Thoracic aorta (tissue), 2 donors: ENCODE measurements around the gene TIMP4. TPM values are rescaled to one million over a fixed set of nuclear protein-coding genes. Genes with fewer than 3 reads are reported as not detected.
A peak's percentile ranks its signal among the peaks of the same experiment; 100 is the strongest.

Experiments used
- ATAC-seq: fragments of 150-250 bp; one replicate; pipeline ENCODE4 v1.8.0; 2017; ENCODE audit warnings: low read depth; ENCODE audit not compliant: insufficient number of reproducible peaks, low FRiP score
- DNase-seq: peaks from one replicate; pipeline ENCODE4 v3.0.0-alpha.2; 2020; ENCODE audit warnings: low spot score
- H3K27ac ChIP-seq, 2 donors: fragments of 200-600 bp; sonication (generic); 1 replicate in 1 of 2; 2 replicates in 1 of 2; pipeline ENCODE4 v1.5.1; 2016; ENCODE audit warnings: mild to moderate bottlenecking in 2 of 2, moderate library complexity in 2 of 2
- H3K27me3 ChIP-seq: fragments of 200-600 bp; sonication (generic); replicated peaks from 2 replicates; pipeline ENCODE4 v1.6.0; 2016; ENCODE audit warnings: mild to moderate bottlenecking; ENCODE audit not compliant: insufficient read depth
- H3K36me3 ChIP-seq: fragments of 200-600 bp; sonication (generic); one replicate; pipeline ENCODE4 v1.5.1; 2016
- H3K4me1 ChIP-seq, 2 donors: fragments of 200-600 bp; sonication (generic); 1 replicate in 1 of 2; 2 replicates in 1 of 2; pipeline versions ENCODE4 v1.5.1 to v1.6.0; 2016; ENCODE audit warnings: low read depth in 2 of 2, mild to moderate bottlenecking in 1 of 2; ENCODE audit not compliant: control insufficient read depth in 1 of 2
- H3K4me3 ChIP-seq: fragments of 200-600 bp; sonication (generic); 2 replicates; pipeline ENCODE4 v1.5.1; 2016; ENCODE audit warnings: mild to moderate bottlenecking
- H3K9me3 ChIP-seq: fragments of 200-600 bp; sonication (generic); 2 replicates; pipeline ENCODE4 v1.5.1; 2016
- CTCF ChIP-seq: fragments of 200-600 bp; sonication (generic); IDR thresholded peaks from one replicate; pipeline ENCODE4 v1.5.1; 2019; ENCODE audit warnings: antibody characterized with exemption
- total RNA-seq, 2 donors: library from RNA; depleted of rRNA; stranded (reverse); fragments of >200 nt; gene quantifications; one replicate each; pipeline versions ENCODE4 v1.1.0 to v1.2.3, GENCODE V29; 2016

Gene TIMP4
- total RNA-seq, 2 donors from 2014 or later = 56.7 to 73.9 TPM

- H3K36me3 ChIP-seq = no peaks in the 10 kb centered on the region
- no peak for DNase-seq
- H3K4me3 ChIP-seq = no peak overlapping the region
- no peak for ATAC-seq
- H3K9me3 ChIP-seq = no peaks in the 10 kb centered on the region
- no peaks in the 10 kb centered on the region for H3K27me3 ChIP-seq
- H3K4me1 ChIP-seq = peaks cover 38 to 57% of the 10 kb centered on the region in 2 donors
- H3K27ac ChIP-seq = peak overlapping the region; percentile 85 to 93
- no peak for TF ChIP-seq CTCF
Observed at GRCh38 chr3:12192655-12193484, 34.2 kb upstream of the TIMP4 start.

DNA sequence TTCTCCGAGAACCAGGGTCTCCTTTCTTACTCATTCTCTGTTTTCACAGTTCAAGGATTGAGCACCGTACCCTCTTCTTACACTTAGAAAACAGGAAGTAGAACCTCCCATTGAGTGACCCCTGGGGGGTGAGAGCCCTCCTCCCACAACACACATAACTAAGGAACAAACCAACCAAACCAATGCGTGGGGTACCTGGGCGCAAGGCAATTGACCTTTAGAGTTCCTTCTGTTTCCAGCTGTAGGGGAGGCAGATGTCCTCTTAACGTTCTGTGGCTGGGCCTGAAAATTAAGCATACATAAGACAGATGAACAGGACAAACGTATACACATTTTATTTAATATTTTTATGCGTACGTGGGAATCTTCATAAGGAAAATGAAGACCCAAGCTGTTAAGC lies 33.5 kb upstream of the TIMP4 start:
- Histone ChIP-seq H3K4me3 (no peak overlapping the region), H3K36me3 (no peaks in the 10 kb centered on the region), H3K27ac (peak overlapping the region; percentile 85 to 93), H3K27me3 (no peaks in the 10 kb centered on the region), H3K9me3 (no peaks in the 10 kb centered on the region), H3K4me1 (peaks cover 43 to 64% of the 10 kb centered on the region in 2 donors)
- TF ChIP-seq CTCF = no peak
- ATAC-seq (no peak), DNase-seq (no peak)

GRCh38 chr3:12191559-12191958 lies 32.8 kb upstream of the TIMP4 start:
- peaks cover 48 to 71% of the 10 kb centered on the region in 2 donors for H3K4me1 ChIP-seq
- H3K27ac ChIP-seq = no peak overlapping the region
- no peaks in the 10 kb centered on the region for H3K9me3 ChIP-seq
- TF ChIP-seq CTCF = no peak
- ATAC-seq (no peak), DNase-seq (no peak)
- H3K4me3 ChIP-seq = no peak overlapping the region
- no peaks in the 10 kb centered on the region for H3K36me3 ChIP-seq
- H3K27me3 ChIP-seq = no peaks in the 10 kb centered on the region

DNA sequence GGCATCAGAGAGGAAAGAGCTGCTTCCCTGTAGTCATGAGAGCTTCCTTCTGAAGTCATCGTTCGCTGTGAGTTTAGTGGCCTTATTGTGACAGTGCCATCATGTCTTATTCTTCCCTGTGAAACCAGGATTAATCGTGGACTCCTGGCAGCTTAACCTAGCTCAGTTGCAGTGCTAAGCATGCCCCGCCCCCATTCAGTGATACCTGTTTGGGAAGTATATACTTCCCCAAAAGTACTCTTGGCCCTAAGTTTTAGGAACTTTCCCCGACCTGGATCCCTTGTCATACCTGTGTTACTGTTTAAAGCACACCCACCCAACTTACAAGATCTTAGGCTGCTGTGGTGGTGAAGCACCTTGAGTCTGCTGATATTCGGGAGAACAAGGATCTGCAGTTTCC lies 32.1 kb upstream of the TIMP4 start:
- no peak overlapping the region for H3K27ac ChIP-seq
- no peak for TF ChIP-seq CTCF
- DNase-seq (no peak), ATAC-seq (no peak)
- H3K27me3 ChIP-seq = no peaks in the 10 kb centered on the region
- H3K4me1 ChIP-seq = peaks cover 48 to 73% of the 10 kb centered on the region in 2 donors
- H3K4me3 ChIP-seq = no peak overlapping the region
- no peaks in the 10 kb centered on the region for H3K9me3 ChIP-seq
- H3K36me3 ChIP-seq = no peaks in the 10 kb centered on the region

DNA sequence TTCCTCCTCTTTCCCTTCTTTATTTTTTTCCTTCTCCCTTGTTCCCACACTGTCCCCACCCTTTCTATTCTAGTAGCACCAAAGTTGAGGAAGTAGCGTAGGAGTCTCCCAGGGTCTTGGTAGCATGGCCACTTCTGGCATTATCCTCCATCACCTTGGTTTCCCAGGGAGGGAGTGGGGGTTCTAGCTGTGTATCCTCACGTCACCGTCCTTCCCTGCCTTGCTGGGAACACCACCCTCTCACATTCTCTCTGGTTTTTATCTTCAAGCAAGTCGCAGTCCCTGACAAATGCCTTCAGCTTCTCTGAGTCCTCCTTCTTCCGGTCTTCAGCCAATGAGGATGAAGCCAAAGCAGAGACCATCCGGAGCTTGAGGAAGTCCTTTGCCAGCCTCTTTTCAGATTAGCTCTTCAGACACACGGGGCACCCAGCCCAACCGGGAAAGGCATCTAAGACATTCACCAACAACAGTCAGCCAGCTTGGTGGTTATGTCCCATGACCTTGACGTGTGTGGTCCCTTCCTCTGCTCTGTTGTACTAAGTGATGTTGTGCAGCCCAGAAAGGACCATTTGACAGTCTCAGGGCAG lies 31.6 kb upstream of the TIMP4 start:
- DNase-seq = no peak
- Histone ChIP-seq H3K36me3 (no peaks in the 10 kb centered on the region), H3K4me1 (peaks cover 48 to 69% of the 10 kb centered on the region in 2 donors), H3K4me3 (no peak overlapping the region), H3K27me3 (no peaks in the 10 kb centered on the region), H3K27ac (no peak overlapping the region), H3K9me3 (no peaks in the 10 kb centered on the region)
- no peak for ATAC-seq
- no peak for TF ChIP-seq CTCF
